GM12892 (cell line): Measurements from ENCODE around the gene PTPN14.

Experiments
- POLR2A ChIP-seq: IDR thresholded peaks from 2 replicates; pipeline ENCODE4 v1.6.1; 2011; ENCODE audit warnings: low read depth, low read length, control low read depth
- POLR2AphosphoS5 ChIP-seq: IDR thresholded peaks from 2 replicates; pipeline ENCODE4 v1.6.1; 2011; ENCODE audit warnings: low read depth, low read length, control low read depth

GRCh38 chr1:214516434-214517326 lies 34.7 kb downstream of the PTPN14 start:
- TF ChIP-seq POLR2AphosphoS5 (no peak), POLR2A (no peak)
